ENCODE measurements around the gene ADAMTS12.

The ADAMTS12 gene

DNA sequence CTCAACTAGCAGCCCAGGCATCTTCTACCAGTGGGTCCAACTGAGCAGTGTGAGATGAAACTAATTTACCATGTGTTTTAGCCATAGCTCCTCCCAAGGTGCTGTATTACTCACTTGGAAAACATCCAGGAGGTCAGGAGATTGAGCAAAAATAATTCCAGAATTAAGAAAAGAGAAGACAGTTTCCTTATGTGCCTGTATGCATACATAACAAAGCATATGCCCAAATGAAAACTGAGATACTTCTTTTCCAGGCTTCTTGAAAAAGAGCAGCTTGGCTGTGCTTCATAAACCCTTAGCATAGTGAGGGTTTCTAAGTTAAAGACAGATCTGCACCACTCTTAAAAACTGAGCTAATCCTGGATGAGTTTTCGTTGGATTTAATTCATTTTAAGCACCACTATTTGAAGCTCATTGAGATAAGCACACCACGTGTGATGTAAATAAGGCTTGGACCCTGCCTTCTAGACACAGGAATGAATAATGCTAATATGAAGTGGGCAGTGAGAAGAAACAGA, 119.4 kb downstream of the ADAMTS12 start:
- Histone ChIP-seq H3K27me3 (ENCODE audit: control insufficient read depth, insufficient read depth, low read length) (no peaks in the 10 kb centered on the region), H3K4me2 (ENCODE audit: low read length) (no peak overlapping the region), H3K4me1 (ENCODE audit: control insufficient read depth, insufficient read depth, low read length) (peaks cover 14% of the 10 kb centered on the region), H3K9ac (ENCODE audit: low read depth, low read length) (no peak overlapping the region), H3K36me3 (ENCODE audit: insufficient read depth, low read length) (no peaks in the 10 kb centered on the region), H3K9me3 (replicated peaks; ENCODE audit: low read length) (no peaks in the 10 kb centered on the region), H3K4me3 (ENCODE audit: low read length) (no peak overlapping the region)

DNA sequence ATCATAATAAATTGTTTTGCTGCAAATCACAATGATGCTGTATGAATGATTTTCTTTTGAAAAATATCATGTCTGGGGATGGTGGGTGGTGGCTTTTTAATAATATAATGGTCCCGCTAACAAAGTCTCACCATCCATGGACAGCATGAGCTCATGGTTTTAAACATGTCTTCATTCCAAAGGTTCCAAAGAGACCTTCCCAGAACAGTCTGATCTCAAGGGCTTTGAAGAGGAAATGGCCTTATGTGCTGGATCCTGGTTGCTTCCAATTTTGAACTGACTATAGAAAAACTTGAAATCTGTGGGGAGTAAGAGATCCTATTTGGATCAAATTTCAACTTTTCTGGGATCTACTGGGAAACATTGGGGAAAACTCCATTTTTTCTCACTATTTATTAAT, 121.8 kb downstream of the ADAMTS12 start:
- peaks cover 14% of the 10 kb centered on the region for H3K4me1 ChIP-seq (ENCODE audit: control insufficient read depth, insufficient read depth, low read length)
- no peaks in the 10 kb centered on the region for H3K36me3 ChIP-seq (ENCODE audit: insufficient read depth, low read length)
- no peak overlapping the region for H3K9ac ChIP-seq (ENCODE audit: low read depth, low read length)
- H3K4me3 ChIP-seq (ENCODE audit: low read length): no peak overlapping the region
- H3K4me2 ChIP-seq (ENCODE audit: low read length): no peak overlapping the region
- no peaks in the 10 kb centered on the region for H3K27me3 ChIP-seq (ENCODE audit: control insufficient read depth, insufficient read depth, low read length)
- no peaks in the 10 kb centered on the region for H3K9me3 ChIP-seq (replicated peaks; ENCODE audit: low read length)

DNA sequence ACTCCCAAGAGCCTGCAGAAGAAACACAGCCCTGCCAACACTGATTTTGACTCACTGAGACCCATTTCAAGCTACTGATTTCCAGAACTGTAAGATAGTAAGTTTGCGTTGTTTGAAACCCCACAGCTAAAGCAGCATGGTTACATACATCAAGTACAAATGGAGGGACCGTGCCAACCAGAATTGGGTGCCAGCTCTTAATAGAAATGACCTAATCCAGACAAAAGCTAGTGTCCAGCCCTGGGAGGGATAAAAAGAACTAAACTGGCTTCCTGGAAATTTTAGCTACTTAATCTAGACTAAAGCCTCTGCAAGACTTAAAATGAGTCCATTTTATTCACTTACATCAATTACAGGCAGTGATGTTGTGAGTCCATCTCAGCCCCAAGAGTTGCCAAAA, 122.6 kb downstream of the ADAMTS12 start:
- Histone ChIP-seq H3K27me3 (ENCODE audit: control insufficient read depth, insufficient read depth, low read length) (no peaks in the 10 kb centered on the region), H3K9me3 (replicated peaks; ENCODE audit: low read length) (no peaks in the 10 kb centered on the region), H3K36me3 (ENCODE audit: insufficient read depth, low read length) (no peaks in the 10 kb centered on the region), H3K4me1 (ENCODE audit: control insufficient read depth, insufficient read depth, low read length) (peaks cover 13% of the 10 kb centered on the region), H3K4me3 (ENCODE audit: low read length) (no peak overlapping the region), H3K4me2 (ENCODE audit: low read length) (no peak overlapping the region), H3K9ac (ENCODE audit: low read depth, low read length) (no peak overlapping the region)

DNA sequence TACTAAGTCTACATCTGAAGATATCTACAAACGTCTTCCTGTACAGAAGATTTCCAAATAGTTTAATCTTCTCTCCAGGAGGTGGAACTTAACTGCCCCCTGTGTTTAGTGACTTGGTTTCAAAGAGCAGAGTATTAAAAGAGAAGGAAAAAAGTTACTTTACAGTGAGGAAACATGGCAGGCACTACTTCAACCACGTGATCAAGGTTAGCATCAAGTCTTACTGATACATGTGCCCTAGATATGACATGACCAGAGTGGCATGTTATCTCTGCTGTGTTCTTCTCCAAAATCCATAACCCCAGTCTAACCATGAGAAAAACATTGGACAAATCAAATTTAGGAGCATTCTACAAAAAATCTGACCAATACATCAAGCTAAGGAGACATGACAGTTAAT, 125.8 kb downstream of the ADAMTS12 start:
- H3K9me3 ChIP-seq (replicated peaks; ENCODE audit: low read length): no peaks in the 10 kb centered on the region
- no peaks in the 10 kb centered on the region for H3K36me3 ChIP-seq (ENCODE audit: insufficient read depth, low read length)
- H3K4me1 ChIP-seq (ENCODE audit: control insufficient read depth, insufficient read depth, low read length): no peaks in the 10 kb centered on the region
- no peak overlapping the region for H3K4me2 ChIP-seq (ENCODE audit: low read length)
- H3K9ac ChIP-seq (ENCODE audit: low read depth, low read length): no peak overlapping the region
- H3K4me3 ChIP-seq (ENCODE audit: low read length): no peak overlapping the region
- no peaks in the 10 kb centered on the region for H3K27me3 ChIP-seq (ENCODE audit: control insufficient read depth, insufficient read depth, low read length)

DNA sequence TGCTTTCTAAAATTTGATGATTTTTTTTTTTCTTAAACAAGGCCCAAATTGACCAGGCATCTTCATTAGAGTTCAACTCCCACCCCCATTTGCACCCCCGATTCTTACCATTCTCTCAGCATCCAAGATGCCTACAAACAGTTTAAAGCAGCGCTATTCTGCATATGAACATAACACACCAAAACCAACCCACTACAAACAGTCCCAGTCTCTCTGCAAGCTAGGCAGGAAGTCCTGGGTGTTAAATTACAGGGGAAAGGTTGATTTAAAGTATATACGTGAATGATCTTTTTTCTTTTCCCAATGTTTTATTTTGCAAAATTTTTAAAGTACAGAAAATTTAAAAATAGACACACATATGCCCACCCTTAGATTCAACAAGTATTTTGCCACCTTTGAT, 127.0 kb downstream of the ADAMTS12 start:
- Histone ChIP-seq H3K36me3 (ENCODE audit: insufficient read depth, low read length) (no peaks in the 10 kb centered on the region), H3K9me3 (replicated peaks; ENCODE audit: low read length) (no peaks in the 10 kb centered on the region), H3K27me3 (ENCODE audit: control insufficient read depth, insufficient read depth, low read length) (no peaks in the 10 kb centered on the region), H3K4me2 (ENCODE audit: low read length) (no peak overlapping the region), H3K4me1 (ENCODE audit: control insufficient read depth, insufficient read depth, low read length) (no peaks in the 10 kb centered on the region), H3K9ac (ENCODE audit: low read depth, low read length) (no peak overlapping the region), H3K4me3 (ENCODE audit: low read length) (no peak overlapping the region)

DNA sequence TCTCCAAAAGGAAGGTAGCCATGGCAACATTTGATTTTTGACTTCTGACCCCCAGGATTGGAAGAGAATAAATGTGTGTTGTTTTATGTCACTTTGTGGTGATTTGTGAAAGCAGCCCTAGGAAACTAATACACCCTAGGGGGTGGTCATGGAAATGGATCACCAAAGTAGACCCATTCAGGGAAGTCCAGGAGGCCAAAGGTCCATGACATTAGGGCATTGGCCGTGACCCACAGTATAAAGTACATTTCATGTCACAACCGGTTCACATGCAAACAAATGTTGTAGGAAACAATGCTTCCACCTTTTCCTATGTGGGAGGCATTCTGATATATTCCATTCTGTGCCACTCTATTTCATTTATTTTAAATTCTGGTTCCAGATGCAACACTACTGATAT, 128.4 kb downstream of the ADAMTS12 start:
- no peaks in the 10 kb centered on the region for H3K9me3 ChIP-seq (replicated peaks; ENCODE audit: low read length)
- no peak overlapping the region for H3K9ac ChIP-seq (ENCODE audit: low read depth, low read length)
- H3K4me3 ChIP-seq (ENCODE audit: low read length): no peak overlapping the region

DNA sequence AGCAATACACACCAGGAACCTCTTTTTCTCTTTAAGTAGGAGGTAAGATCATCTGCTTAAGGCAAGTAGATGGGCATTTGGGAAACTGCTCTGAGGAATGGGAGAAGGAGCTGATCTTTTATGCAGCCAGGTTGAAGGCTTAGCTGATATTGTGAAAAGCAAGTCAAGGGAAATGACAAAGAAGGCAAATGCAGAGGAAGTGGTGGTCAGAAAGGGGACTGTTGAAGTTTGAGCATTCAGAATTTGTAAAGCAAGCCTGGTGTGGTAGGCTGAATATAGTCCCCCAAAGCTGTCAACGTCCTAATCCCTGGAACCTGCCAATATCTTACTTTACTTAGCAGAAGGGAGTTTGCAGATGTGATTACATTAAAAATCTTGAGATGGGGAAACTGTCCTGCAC, 128.9 kb downstream of the ADAMTS12 start:
- no peaks in the 10 kb centered on the region for H3K9me3 ChIP-seq (replicated peaks; ENCODE audit: low read length)
- H3K4me3 ChIP-seq (ENCODE audit: low read length): no peak overlapping the region
- no peak overlapping the region for H3K4me2 ChIP-seq (ENCODE audit: low read length)
- H3K4me1 ChIP-seq (ENCODE audit: control insufficient read depth, insufficient read depth, low read length): no peaks in the 10 kb centered on the region
- H3K9ac ChIP-seq (ENCODE audit: low read depth, low read length): no peak overlapping the region
- H3K36me3 ChIP-seq (ENCODE audit: insufficient read depth, low read length): no peaks in the 10 kb centered on the region
- H3K27me3 ChIP-seq (ENCODE audit: control insufficient read depth, insufficient read depth, low read length): no peaks in the 10 kb centered on the region

More for the DNA sequence above, 128.4 kb downstream of the ADAMTS12 start:
- H3K4me1 ChIP-seq (ENCODE audit: control insufficient read depth, insufficient read depth, low read length): no peaks in the 10 kb centered on the region
- no peaks in the 10 kb centered on the region for H3K36me3 ChIP-seq (ENCODE audit: insufficient read depth, low read length)
- H3K4me2 ChIP-seq (ENCODE audit: low read length): no peak overlapping the region
- no peaks in the 10 kb centered on the region for H3K27me3 ChIP-seq (ENCODE audit: control insufficient read depth, insufficient read depth, low read length)

DNA sequence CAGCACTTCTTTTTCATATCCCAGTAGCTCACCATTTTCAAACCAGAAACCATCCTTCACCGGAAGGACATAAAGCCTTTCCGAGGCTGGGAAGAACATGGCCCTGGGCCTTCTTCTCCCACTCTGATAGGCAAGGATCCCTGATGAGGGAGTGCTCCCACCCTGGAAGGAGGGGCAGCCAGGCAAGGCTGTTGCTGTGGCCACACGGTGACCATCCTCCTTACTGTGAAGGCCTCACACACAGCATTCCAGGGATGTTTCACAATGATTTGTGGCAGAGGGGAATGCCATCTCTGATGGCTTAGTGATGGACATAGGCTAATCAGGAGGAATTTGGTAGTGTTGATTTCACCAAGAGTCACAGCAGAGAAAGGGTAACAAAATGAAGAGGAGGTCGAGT, 130.7 kb downstream of the ADAMTS12 start:
- Histone ChIP-seq H3K27me3 (ENCODE audit: control insufficient read depth, insufficient read depth, low read length) (no peaks in the 10 kb centered on the region), H3K4me1 (ENCODE audit: control insufficient read depth, insufficient read depth, low read length) (no peaks in the 10 kb centered on the region), H3K4me2 (ENCODE audit: low read length) (no peak overlapping the region), H3K36me3 (ENCODE audit: insufficient read depth, low read length) (no peaks in the 10 kb centered on the region), H3K4me3 (ENCODE audit: low read length) (no peak overlapping the region), H3K9me3 (replicated peaks; ENCODE audit: low read length) (no peaks in the 10 kb centered on the region), H3K9ac (ENCODE audit: low read depth, low read length) (no peak overlapping the region)

DNA sequence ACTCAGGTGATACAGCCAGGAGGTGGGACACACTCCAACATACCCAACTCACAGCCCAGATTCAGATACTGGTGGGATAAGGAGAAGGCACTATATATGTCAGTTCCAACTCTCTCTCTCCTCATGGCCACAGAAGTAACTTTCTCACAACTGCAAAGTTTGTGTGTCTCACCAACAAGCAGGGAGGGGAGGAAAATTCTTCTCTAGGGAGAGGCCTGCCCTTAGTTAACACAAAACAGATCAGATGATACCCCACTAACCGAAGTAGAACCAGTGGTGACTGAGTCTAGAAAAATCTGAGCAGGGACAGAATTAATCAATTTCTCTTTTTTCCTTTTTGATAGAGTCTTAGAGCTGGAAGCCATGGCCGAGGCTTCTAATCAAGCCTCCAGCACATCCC, 133.1 kb downstream of the ADAMTS12 start:
- Histone ChIP-seq H3K4me2 (ENCODE audit: low read length) (no peak overlapping the region), H3K4me3 (ENCODE audit: low read length) (no peak overlapping the region), H3K27me3 (ENCODE audit: control insufficient read depth, insufficient read depth, low read length) (no peaks in the 10 kb centered on the region), H3K36me3 (ENCODE audit: insufficient read depth, low read length) (no peaks in the 10 kb centered on the region), H3K4me1 (ENCODE audit: control insufficient read depth, insufficient read depth, low read length) (no peaks in the 10 kb centered on the region), H3K9ac (ENCODE audit: low read depth, low read length) (no peak overlapping the region), H3K9me3 (replicated peaks; ENCODE audit: low read length) (no peaks in the 10 kb centered on the region)

DNA sequence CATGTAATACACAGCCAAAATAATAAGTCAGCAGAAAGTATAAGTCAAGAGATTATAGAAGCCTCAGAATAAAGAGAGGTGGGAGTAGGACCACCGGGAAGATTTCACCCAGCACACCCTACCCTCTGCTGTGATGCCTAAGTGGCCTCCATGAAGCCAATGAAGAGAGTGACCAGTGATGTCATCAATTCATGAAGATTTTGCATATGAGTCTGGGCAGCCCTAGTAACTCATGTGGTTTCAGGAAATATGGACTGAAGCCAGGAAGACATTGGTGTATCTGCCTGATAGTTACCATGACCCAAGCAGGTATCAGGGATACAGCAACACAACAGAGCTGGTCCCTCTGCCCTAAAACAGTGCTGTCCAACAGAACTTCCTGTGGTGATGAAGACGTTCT, 135.3 kb downstream of the ADAMTS12 start:
- Histone ChIP-seq H3K4me2 (ENCODE audit: low read length) (no peak overlapping the region), H3K36me3 (ENCODE audit: insufficient read depth, low read length) (no peaks in the 10 kb centered on the region), H3K9me3 (replicated peaks; ENCODE audit: low read length) (no peaks in the 10 kb centered on the region), H3K9ac (ENCODE audit: low read depth, low read length) (no peak overlapping the region), H3K4me1 (ENCODE audit: control insufficient read depth, insufficient read depth, low read length) (no peaks in the 10 kb centered on the region), H3K27me3 (ENCODE audit: control insufficient read depth, insufficient read depth, low read length) (no peaks in the 10 kb centered on the region), H3K4me3 (ENCODE audit: low read length) (no peak overlapping the region)

DNA sequence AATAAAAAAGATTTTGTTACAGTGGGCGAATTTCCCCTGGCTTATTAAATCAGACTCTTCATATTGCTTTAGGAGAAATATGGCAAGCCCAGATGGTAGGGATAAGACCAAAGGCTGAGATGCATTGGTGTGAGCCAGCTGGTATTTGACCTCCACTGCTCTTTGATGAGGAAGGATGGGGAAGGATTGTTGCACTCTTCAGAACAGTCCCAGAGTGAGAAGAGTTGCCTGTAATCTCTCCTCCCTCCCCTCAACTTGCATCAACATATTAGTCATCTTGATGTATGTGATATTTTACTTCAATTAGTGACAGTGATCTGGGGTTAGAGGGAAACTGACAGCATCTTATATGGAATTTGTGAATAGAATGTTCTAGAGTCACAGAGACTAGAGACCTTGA, 136.6 kb downstream of the ADAMTS12 start:
- no peaks in the 10 kb centered on the region for H3K9me3 ChIP-seq (replicated peaks; ENCODE audit: low read length)
- no peaks in the 10 kb centered on the region for H3K36me3 ChIP-seq (ENCODE audit: insufficient read depth, low read length)
- no peaks in the 10 kb centered on the region for H3K4me1 ChIP-seq (ENCODE audit: control insufficient read depth, insufficient read depth, low read length)
- H3K4me2 ChIP-seq (ENCODE audit: low read length): no peak overlapping the region
- no peaks in the 10 kb centered on the region for H3K27me3 ChIP-seq (ENCODE audit: control insufficient read depth, insufficient read depth, low read length)
- no peak overlapping the region for H3K9ac ChIP-seq (ENCODE audit: low read depth, low read length)
- no peak overlapping the region for H3K4me3 ChIP-seq (ENCODE audit: low read length)

DNA sequence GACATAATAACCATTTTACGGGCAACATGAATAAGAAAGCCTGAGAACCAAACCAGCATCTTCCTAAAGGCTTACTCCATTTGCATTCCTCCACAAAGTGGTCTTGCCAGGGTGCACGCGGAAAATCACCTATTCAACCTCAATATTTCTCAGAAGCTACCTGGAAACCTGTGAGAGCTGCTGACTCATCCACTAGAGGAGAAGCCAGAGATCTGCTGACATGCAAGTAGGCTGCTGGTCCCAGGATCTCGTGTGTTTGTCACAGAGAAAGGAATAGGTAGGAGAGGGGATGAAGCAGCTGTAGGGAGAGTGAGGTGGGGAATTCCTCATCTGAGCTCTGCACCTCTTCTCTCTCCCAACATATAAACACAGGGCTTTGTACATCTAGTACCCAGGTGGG, 138.1 kb downstream of the ADAMTS12 start:
- no peaks in the 10 kb centered on the region for H3K9me3 ChIP-seq (replicated peaks; ENCODE audit: low read length)
- H3K4me2 ChIP-seq (ENCODE audit: low read length): no peak overlapping the region
- no peak overlapping the region for H3K4me3 ChIP-seq (ENCODE audit: low read length)
- H3K27me3 ChIP-seq (ENCODE audit: control insufficient read depth, insufficient read depth, low read length): no peaks in the 10 kb centered on the region
- H3K4me1 ChIP-seq (ENCODE audit: control insufficient read depth, insufficient read depth, low read length): no peaks in the 10 kb centered on the region
- no peak overlapping the region for H3K9ac ChIP-seq (ENCODE audit: low read depth, low read length)
- no peaks in the 10 kb centered on the region for H3K36me3 ChIP-seq (ENCODE audit: insufficient read depth, low read length)

Data from skeletal muscle satellite cell (primary cell).